GM15510 (cell line): ENCODE data around the gene KRABD2.

Experiments used
- POLR2A ChIP-seq: IDR thresholded peaks from 3 replicates; pipeline ENCODE4 v1.6.1; 2011; ENCODE audit warnings: borderline replicate concordance; ENCODE audit not compliant: insufficient read length; ENCODE audit errors: extremely low read depth

KRABD2 gene

DNA sequence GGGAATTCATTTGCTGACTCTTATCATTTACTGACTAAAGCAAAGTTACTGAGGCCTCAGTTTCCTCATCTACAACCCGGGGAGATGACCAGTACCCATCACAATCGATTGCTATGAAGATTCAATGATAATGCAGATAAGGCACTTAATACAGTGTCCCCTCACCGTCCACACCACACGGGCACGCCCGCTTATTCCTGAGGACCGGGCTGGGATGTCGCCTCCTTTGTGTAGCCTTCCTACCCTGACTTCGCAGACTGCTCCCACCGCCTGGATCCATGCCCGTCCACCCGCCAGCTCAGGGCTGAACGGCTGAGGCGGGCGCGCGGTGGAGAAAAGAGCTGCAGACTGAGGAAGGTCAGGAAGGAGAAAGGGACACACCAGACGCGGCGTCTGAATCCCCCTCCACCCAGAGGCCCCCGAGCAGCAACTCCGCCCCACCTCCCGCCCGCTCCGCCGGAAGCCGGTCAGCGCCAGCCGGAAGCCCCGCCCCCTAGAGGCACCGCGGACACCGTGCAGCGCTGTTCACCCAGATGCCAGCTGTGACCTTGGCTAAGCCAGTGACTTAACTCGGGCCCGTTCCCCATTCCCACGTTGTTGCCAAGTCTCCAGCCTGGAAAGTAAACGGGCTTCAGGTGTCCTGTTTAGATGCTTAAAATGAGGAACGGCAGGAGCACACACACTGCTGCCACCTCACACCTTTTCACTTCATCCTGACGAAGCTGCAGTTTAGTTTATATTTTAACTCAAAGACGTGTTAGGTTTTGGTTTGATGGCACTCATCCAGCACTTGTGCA, at the start of gene KRABD2:
KRABD2 (minus strand) TSS at position 434 of the 797 bp plus-strand sequence.
- TF ChIP-seq POLR2A: peak; percentile 78

DNA sequence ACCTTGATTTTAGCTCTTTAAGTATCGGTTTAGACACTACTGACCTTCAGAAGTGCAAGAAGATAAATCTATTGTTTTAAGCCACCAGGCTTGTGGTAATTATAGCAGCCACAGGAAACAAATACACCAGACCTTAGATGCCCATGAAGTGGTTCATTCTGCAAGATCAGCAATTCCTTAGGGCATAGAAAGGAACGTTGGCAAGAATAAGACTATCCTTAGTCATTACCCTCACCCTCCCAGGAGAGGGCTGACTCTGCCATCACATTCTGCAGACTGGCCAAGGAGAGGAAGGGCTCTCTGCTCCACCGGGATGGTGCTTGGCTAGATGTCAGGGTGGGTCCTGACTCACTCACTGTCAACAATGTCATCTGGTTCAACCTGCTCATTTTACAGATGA, 45.1 kb upstream of the KRABD2 start:
- no peak for TF ChIP-seq POLR2A

DNA sequence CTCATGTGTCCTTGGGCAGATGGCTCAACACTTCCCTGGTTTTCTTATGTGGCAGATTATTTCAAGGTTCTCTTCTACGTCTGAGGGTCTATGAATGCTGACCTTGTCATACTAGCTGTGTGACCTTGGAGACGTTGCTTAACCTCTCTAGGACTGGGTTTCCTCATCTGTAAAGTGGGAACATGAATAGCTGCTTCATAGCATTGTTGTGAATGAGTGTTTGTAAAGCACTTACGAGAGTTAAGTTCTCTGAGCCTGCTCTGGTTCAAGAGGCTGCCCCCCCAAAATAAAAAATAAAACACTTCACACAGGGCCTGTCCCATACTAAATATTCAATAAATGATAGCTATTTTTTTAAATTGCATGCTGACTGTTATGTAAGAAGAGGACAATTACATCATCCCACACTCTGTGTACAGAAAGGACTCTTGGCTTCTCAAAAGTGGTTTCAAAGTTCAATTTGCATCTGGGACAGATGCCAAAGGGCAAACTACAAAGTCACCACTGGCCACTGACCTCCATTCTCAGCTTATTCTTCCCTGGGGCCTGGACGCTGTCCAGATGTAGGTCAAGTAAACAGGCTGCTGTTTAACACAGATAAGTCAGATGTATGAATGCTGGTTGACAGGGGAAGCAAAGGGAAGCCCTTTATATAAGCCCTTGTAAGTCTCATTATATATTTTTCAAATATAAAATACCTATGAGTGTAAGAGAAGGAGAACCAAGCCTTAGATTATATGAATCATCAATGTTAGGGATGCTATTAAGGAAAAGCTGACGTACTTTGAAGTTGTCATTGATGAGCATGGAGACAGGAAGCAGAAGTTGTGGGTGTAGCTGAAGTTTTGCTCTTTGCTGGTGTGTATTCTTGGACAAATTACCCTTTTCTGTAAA, 43.8 kb upstream of the KRABD2 start:
- no peak for TF ChIP-seq POLR2A

DNA sequence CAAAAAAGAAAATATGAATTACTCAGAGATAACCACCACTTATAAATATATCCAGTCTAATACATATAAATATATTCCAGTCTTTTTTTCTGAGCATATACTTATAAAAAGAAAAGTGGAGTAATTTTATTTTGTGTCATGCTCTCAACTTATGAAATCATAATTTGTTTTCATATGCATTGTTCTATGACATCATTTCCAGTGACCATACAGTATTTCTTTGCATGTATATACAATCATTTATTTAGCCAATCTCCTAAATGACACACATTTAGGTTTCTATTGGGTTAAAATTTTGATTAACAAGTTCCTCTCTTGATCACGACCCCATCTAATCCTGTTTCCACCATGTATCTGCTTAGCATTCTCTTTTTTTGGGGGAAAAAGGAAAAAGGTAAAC, 42.8 kb upstream of the KRABD2 start:
- TF ChIP-seq POLR2A: no peak

DNA sequence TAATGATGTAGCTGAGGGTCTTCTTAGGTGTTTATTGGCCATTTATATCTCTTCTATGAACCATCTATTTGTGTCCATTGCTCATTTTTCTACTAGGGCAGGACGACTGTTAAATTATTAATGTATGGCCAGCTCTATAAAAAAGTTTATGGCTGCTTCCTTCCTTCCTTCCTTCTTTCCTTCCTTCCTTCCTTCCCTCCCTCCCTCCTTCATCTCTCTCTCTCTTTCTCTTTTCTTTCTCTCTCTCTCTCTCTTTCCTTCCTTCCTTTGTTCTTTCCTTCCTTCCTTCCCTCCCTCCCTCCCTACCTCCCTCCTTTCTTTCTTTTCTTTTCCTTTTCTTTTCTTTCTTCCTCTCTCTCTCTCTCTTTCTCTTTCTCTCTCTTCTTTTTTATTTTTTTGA, 42.0 kb upstream of the KRABD2 start:
- TF ChIP-seq POLR2A: no peak

DNA sequence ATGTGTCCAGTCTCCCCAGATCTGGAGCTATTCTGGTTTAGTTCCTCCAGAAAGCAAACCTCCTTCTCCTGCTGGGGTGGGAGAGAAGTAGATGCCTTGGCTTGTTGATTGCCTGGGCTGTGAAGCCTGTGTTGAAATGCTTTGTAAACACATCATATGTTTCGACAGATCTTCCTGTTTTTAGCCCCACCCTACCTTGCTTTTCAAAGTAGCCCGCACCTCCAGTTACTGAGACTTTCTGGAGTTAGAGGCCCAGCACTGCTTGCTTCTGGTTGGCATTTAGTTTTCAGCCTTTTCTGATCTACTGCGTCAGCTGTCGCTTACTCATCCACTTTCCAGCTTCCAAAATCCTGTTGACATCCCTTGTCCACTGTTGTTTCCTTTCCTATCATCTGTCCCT, 41.3 kb upstream of the KRABD2 start:
- no peak for TF ChIP-seq POLR2A

DNA sequence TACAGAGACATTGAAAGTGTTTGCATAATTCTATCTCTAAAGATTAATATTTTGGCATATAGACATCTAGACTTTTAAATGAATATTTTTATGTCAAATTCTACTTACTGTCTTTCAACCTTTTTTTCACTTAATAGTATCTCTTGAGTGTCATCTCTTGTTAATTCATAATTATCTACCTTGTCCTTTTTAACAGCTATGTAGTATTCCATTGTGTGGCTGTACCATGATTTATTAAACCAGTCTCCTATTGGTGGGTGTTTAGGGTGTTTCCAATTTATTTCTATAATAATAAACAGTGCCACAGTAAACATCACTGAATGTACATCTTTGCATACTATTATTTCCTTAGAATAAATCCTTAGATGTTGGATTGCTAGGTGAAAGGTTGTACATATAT, 37.4 kb upstream of the KRABD2 start:
- no peak for TF ChIP-seq POLR2A

DNA sequence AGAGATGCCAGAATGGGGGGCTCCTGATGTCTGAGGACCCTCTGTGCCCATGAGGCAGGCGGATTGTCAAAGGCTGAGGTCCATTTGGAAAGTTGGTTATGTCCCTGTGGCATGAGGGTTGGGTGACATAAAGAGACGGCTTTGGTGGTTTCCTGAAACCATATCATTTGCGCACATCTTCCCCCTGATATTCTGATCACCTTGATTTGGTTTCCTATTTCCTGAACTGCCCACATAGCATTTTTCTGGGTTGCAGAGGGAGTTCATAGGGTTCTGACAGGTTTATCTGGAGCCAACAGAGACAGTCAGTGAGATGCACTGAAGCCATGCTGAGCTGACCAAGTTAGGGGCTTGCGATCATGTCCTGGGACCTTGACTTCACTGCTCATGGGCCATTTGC, 36.8 kb upstream of the KRABD2 start:
- TF ChIP-seq POLR2A: no peak

DNA sequence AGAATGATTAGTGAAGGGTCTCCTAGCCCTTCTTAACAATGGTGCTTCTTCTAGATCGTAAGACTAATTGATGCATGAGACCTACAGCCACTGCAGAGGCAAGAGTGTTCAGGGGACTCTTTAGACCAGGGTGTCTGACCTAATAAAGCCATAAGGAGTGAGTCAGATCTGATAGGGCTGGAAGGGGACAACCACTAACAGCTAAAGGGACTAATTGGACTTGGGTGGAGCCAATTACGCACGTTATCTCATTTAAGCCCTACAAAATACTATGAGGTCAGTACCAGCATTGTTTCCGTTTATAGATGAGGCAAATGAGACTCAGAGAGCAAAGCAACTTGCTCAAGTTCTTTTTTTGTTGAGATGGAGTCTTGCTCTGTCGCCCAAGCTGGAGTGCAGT, 35.6 kb upstream of the KRABD2 start:
- no peak for TF ChIP-seq POLR2A

DNA sequence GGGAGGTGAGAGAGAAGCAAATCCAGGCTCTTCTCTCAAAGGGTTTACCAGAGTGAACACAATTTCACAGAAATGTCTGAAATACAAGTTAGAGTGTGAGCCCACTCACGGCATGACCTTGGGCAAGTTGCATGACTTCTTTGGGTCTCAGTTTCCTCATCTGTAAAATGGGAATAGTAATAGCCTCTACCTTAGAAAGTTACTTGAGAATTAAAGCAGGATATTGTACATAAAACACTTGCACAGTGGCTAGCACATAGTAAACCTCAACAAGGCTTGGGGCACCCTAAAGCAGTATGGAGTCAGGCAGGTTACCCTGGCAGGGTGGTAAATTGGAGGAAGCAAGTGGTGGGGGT, 34.4 kb upstream of the KRABD2 start:
- TF ChIP-seq POLR2A: no peak

DNA sequence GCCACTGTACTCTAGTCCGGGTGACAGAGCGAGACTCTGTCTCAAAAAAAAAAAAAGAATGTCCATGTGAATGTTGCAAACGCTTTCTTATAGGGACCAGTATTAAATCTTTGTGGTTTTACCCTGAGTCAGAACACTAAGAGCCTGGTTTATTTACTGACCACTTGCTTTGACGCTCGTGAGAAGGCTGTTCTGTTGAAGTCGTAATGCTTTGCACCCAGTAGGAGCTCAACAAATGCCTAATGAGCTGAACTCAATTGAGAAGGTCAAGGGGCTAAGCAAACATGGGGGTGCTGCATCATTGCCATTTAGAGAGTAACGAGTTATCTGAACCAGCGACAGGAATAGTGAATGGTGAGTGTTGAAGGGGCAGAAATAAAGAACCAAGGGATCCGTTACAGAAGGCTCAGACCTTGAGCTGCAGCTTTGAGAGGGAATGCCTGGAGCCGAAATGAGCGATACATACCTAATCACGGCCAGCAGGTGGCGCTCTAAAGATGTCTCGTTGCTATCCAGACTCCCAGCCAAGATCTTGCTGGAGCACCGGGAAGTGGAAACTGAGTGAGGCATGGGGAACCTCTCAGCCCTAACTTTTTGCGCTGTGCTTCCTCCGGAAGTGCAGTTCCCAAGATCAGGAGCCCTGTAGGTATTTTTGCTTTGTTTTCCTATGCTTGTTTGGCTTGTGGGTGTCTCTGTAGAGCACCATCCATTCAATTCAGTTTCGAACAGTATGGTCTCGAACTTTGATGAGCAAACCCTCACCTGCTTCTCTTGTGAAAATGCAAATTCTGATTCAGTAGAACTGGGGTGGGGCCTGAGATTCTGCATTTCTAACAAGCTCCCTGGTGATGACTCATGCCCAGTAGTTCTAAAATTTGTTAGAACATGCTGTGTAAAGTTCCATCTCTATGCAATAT, 33.7 kb upstream of the KRABD2 start:
- TF ChIP-seq POLR2A: no peak

DNA sequence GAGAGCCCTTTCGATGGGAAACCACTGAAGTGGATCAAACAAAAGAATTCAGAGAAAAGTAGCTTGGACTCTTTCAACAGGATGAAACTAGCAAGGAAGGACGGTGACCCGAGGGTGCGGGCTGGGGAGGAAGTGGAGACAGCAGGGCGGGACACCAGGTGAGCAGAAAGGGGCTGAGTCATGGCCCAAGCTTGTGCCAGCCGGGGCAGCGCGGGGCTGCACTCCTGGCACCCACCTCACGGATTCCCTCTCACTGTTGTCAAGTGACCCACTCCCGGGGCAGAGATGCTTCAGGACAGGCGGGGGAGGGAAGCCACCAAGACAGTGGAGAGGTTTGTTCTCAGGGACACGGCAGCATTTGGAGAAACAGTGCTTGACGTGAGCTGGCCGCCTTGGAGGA, 31.9 kb upstream of the KRABD2 start:
- TF ChIP-seq POLR2A: no peak

DNA sequence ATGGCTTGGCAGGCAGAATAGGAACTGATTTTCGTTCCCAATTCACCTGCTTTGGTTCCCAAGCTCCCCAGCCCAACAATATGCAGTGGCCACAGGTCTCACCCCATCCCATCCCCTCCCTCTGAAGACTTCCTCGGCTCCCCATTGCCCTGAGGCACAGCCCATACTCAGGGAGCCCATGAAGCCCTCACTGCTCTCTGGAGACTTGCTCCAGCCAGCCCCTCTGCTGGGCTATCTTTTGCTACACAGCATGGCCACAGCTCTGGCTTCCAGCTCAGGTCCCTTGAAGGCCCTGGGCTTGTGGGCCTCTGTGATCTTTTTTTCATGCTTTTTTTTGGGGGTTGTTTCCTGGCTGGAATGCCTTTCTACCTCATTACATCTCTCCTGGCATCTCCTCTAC, 29.7 kb upstream of the KRABD2 start:
- no peak for TF ChIP-seq POLR2A

DNA sequence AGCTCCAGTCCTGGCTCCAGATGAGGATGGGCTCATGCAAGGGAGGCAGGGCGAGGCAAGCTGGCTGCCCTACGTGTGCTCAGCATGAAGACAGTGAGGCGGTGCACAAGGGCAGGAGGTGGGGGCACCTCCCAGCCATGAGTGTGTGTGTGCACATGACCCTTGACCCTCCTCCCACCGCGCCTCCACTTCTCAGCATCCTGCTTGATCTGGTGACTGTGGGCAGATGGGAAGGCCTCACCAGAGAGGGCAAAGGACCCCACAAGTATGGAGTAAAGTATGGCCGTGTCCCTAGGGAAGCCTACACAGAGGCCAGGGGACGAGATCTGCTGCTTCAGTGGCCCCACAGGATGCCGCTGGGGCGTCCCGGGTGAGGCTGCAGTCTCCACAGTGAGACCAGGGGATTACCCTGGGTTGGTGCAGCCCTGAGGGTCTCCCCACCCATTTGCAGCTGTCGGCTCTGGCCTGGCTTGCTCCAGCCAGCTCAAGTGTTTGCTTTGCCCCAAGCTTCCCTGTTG, 29.1 kb upstream of the KRABD2 start:
- TF ChIP-seq POLR2A: no peak
